Putamen (tissue), 1 donor: ENCODE measurements around the gene OR10H2.
"Not testable (repeated sequence)": the region's sequence is repeated elsewhere in the genome, so short reads cannot be mapped to it uniquely, and the experiment has no call there.

ENCODE experiments used
- DNase-seq: peaks from one replicate; pipeline ENCODE4 v3.0.0-alpha.2; 2016; ENCODE audit warnings: low spot score

The OR10H2 gene

DNA sequence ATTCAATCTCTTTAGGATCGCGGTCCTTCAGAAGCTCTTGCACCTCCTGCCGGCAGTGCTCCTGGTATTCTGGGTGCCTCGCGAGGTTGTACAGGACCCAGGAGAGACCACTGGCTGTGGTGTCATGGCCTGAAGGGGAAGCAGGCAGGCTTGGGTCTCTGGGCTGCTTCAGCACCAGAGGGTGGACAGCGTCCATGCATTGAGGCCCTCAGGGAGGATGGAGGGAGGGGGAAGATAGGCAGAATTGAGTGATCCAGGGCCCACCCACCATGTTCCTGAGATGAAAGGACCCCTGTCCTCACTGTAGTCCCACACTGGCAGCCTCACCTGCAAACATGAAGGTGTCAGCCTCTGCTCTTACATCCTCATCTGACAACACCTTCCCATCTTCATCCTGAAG, 41.8 kb downstream of the OR10H2 start:
- DNase-seq = no peak

- DNase-seq = not testable (repeated sequence)
Observed at GRCh38 chr19:15774159-15774558, 46.3 kb downstream of the OR10H2 start.

DNA sequence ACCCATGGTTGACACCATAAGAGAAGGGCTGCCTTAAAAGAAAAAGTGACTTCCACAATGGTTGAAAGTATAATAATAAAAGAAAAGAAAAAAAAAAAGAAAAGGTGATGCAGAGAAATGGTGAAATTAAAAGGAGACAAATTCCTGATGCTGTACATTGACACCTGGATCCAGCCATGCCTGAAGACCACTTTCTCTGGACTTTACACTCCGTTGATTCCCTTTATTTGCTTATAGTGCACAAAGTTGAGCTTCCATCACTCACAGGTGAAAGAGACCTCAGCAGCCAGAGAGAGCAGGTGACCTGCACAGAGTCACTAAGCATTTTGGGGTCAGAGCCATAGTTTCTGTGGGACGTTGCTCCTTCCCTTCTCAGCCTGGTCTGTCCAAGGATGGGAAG, 47.4 kb downstream of the OR10H2 start:
- DNase-seq = no peak

- no peak for DNase-seq
Observed at GRCh38 chr19:15776264-15776663, 48.4 kb downstream of the OR10H2 start.

- no peak for DNase-seq
Observed at GRCh38 chr19:15776991-15777970, 49.5 kb downstream of the OR10H2 start.
